Panc1 (cell line): Measurements from ENCODE around the gene ZFYVE28. TPM values are rescaled to one million over a fixed set of nuclear protein-coding genes. Genes with fewer than 3 reads are reported as not detected.

Experiments used
- ATAC-seq: fragments of 200-7000 bp; cut with Tn5 transposase; 2 replicates; pipeline ENCODE4 v1.9.1; 2020; ENCODE audit warnings: mild to moderate bottlenecking, moderate library complexity
- BruUV-seq: library from RNA; stranded (reverse); fragments of 400-500 nt; replicated peaks from 2 replicates; lab custom pipeline; 2021; lab: Mats Ljungman, UMichigan
- CTCF ChIA-PET: fragments of 300-600 bp; sonication (Branson Sonifier 250); formaldehyde crosslinking; loops from one replicate; lab custom pipeline; 2022; ENCODE audit warnings: antibody characterized with exemption; lab: Charles Lee
- POLR2A ChIA-PET: fragments of 300-600 bp; sonication (Branson Sonifier 250); formaldehyde crosslinking; loops from one replicate; lab custom pipeline; 2022; ENCODE audit warnings: antibody characterized with exemption; lab: Charles Lee
- DNase-seq: peaks from one replicate; pipeline ENCODE4 v3.0.0-alpha.2; 2010; ENCODE audit warnings: low read depth, low spot score
- H3K27ac ChIP-seq: 2 replicates; pipeline ENCODE4 v1.5.1; 2011; ENCODE audit warnings: mild to moderate bottlenecking, low read length, inconsistent platforms
- H3K27me3 ChIP-seq: fragments of 200-500 bp; sonication (Bioruptor generic); 2 replicates; pipeline ENCODE4 v1.6.0; 2014; ENCODE audit warnings: low read length, inconsistent platforms; ENCODE audit not compliant: control insufficient read depth, insufficient read depth
- H3K36me3 ChIP-seq: fragments of 200-500 bp; sonication (Bioruptor generic); 2 replicates; pipeline ENCODE4 v1.5.1; 2014; ENCODE audit warnings: inconsistent platforms, mild to moderate bottlenecking, low read length, moderate library complexity; ENCODE audit not compliant: control insufficient read depth, insufficient read depth
- H3K4me1 ChIP-seq: 2 replicates; pipeline ENCODE4 v1.5.1; 2011; ENCODE audit warnings: inconsistent platforms, mild to moderate bottlenecking, low read length, moderate library complexity; ENCODE audit not compliant: control insufficient read depth, insufficient read depth
- H3K4me3 ChIP-seq, 2 experiments: 2 replicates each; pipeline ENCODE4 v1.5.1; 2011 to 2012; ENCODE audit warnings: low read depth in 2 of 2, low read length in 2 of 2, mild to moderate bottlenecking in 2 of 2, inconsistent platforms in 1 of 2, moderate library complexity in 1 of 2
- H3K9me3 ChIP-seq: fragments of 200-500 bp; sonication (Bioruptor generic); 2 replicates; pipeline ENCODE4 v1.5.1; 2014; ENCODE audit warnings: low read depth, mild to moderate bottlenecking, inconsistent platforms, low read length, moderate library complexity; ENCODE audit not compliant: control insufficient read depth, insufficient read depth
- CTCF ChIP-seq: fragments of 450-650 bp; IDR thresholded peaks from 2 replicates; pipeline ENCODE4 v1.5.1; 2017; ENCODE audit warnings: mild to moderate bottlenecking
- POLR2AphosphoS5 ChIP-seq: IDR thresholded peaks from 2 replicates; pipeline ENCODE4 v1.6.1; 2012; ENCODE audit warnings: mild to moderate bottlenecking, low read depth, low read length, moderate library complexity
- REST ChIP-seq, 2 experiments: IDR thresholded peaks; 2 replicates each; pipeline ENCODE4 v1.6.1; 2011 to 2012; ENCODE audit warnings: low read depth in 2 of 2, control low read depth in 1 of 2, low read length in 1 of 2, mild to moderate bottlenecking in 1 of 2, moderate library complexity in 1 of 2; ENCODE audit not compliant: insufficient read depth in 1 of 2
- SIN3A ChIP-seq: IDR thresholded peaks from 2 replicates; pipeline ENCODE4 v1.6.1; 2012; ENCODE audit warnings: low read depth, mild to moderate bottlenecking, low read length, moderate library complexity, borderline replicate concordance; ENCODE audit not compliant: insufficient read depth
- TCF7L2 ChIP-seq: IDR thresholded peaks from 2 replicates; pipeline ENCODE4 v1.6.1; 2011; ENCODE audit warnings: mild to moderate bottlenecking, low read depth, low read length, inconsistent platforms
- in situ Hi-C: cut with HindIII; loops from 2 replicates; pipeline ENCODE4 v1.10.0; 2016; ENCODE audit warnings: low sequenced_read_pairs, low pct_unique_long_range_greater_than_20kb
- intact Hi-C: fragments of 100-400 bp; cut with micrococcal nuclease; formaldehyde crosslinking; loops from one replicate; pipeline ENCODE4 v1.10.0; 2022; ENCODE audit not compliant: unreplicated experiment
- total RNA-seq: library from RNA; stranded (reverse); gene quantifications from one replicate; pipeline ENCODE4 v1.2.1, GENCODE V29; 2021; ENCODE audit not compliant: unreplicated experiment

The ZFYVE28 gene
- total RNA-seq, 1 experiment from 2014 or later = 11.9 TPM

GRCh38 chr4:2385516-2385915, 32.9 kb downstream of the ZFYVE28 start:
- no TSS peak for BruUV-seq
- no peaks in the 10 kb centered on the region for H3K9me3 ChIP-seq
- no peak overlapping the region for H3K27ac ChIP-seq
- CTCF ChIA-PET = no interaction called here
- in situ Hi-C loops = no loop called here
- no peaks in the 10 kb centered on the region for H3K36me3 ChIP-seq
- POLR2A ChIA-PET = no interaction called here
- H3K27me3 ChIP-seq = no peaks in the 10 kb centered on the region
- DNase-seq = no peak
- H3K4me1 ChIP-seq = no peaks in the 10 kb centered on the region
- intact Hi-C loops = no loop called here
- TF ChIP-seq POLR2AphosphoS5 (no peak), REST (IDR thresholded peaks at IDR 0.05; ENCODE audit: insufficient read depth in 1 of 2, low read depth in 2 of 2, low read length in 1 of 2) (no peak), SIN3A (no peak), TCF7L2 (no peak), CTCF (no peak)
- no peak overlapping the region for H3K4me3 ChIP-seq
- no peak for ATAC-seq

- in situ Hi-C loops = no loop called here
Measured at GRCh38 chr4:2384245-2384644, 34.2 kb downstream of the ZFYVE28 start.

More at GRCh38 chr4:2384245-2384644, 34.2 kb downstream of the ZFYVE28 start:
- no peak for TF ChIP-seq SIN3A
- no peak for TF ChIP-seq POLR2AphosphoS5
- no peak for TF ChIP-seq REST (IDR thresholded peaks at IDR 0.05; ENCODE audit: insufficient read depth in 1 of 2, low read depth in 2 of 2, low read length in 1 of 2)
- TF ChIP-seq CTCF = no peak
- no peak for TF ChIP-seq TCF7L2
- H3K27me3 ChIP-seq = no peaks in the 10 kb centered on the region
- CTCF ChIA-PET = no interaction called here
- no peaks in the 10 kb centered on the region for H3K4me1 ChIP-seq
- no peaks in the 10 kb centered on the region for H3K36me3 ChIP-seq
- DNase-seq = no peak
- no peak for ATAC-seq
- POLR2A ChIA-PET = no interaction called here
- H3K9me3 ChIP-seq = no peaks in the 10 kb centered on the region
- no peak overlapping the region for H3K27ac ChIP-seq
- no TSS peak for BruUV-seq
- H3K4me3 ChIP-seq = no peak overlapping the region
- intact Hi-C loops = no loop called here
